ENCODE results near the gene RPTOR.

RPTOR gene

DNA sequence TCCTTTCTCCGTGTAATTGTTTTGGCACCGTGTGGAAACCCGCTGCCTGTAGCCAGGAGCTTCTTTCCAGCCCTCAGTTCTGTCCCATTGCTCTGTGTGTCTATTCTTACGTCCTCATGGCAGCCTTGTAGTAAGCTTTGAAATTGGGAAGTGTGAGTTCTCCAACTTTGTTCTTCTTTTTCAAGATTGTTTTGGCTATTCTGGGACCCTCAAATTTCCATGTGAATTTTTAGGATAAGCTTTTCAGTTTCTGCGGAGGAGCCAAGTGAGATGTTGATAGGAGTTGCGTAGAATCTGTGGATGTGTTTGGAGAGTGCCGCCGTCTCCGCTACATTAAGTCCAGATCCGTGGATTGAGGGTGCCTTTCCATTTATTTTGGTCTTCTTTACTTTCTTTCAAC is 462.3 kb downstream of the RPTOR start (continued):
- no peak for TF ChIP-seq HOXD13 (CRISPR knock-in tag; IDR thresholded peaks at IDR 0.05; ENCODE audit: borderline replicate concordance)
- TF ChIP-seq KLF17 (tag by site-specific recombination; IDR thresholded peaks at IDR 0.05) = no peak
- TF ChIP-seq SALL2 (tag by site-specific recombination; IDR thresholded peaks at IDR 0.05; ENCODE audit: borderline replicate concordance) = no peak
- no peak for TF ChIP-seq ZEB2 (tag by site-specific recombination; IDR thresholded peaks at IDR 0.05)
- TF ChIP-seq, protein P1, sequence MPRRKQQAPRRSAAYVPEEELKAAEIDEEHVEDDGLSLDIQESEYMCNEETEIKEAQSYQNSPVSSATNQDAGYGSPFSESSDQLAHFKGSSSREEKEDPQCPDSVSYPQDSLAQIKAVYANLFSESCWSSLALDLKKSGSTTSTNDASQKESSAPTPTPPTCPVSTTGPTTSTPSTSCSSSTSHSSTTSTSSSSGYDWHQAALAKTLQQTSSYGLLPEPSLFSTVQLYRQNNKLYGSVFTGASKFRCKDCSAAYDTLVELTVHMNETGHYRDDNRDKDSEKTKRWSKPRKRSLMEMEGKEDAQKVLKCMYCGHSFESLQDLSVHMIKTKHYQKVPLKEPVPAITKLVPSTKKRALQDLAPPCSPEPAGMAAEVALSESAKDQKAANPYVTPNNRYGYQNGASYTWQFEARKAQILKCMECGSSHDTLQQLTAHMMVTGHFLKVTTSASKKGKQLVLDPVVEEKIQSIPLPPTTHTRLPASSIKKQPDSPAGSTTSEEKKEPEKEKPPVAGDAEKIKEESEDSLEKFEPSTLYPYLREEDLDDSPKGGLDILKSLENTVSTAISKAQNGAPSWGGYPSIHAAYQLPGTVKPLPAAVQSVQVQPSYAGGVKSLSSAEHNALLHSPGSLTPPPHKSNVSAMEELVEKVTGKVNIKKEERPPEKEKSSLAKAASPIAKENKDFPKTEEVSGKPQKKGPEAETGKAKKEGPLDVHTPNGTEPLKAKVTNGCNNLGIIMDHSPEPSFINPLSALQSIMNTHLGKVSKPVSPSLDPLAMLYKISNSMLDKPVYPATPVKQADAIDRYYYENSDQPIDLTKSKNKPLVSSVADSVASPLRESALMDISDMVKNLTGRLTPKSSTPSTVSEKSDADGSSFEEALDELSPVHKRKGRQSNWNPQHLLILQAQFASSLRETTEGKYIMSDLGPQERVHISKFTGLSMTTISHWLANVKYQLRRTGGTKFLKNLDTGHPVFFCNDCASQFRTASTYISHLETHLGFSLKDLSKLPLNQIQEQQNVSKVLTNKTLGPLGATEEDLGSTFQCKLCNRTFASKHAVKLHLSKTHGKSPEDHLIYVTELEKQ (tag by site-specific recombination; IDR thresholded peaks at IDR 0.05; ENCODE audit: borderline replicate concordance) = no peak
- TF ChIP-seq SCRT1 (tag by site-specific recombination; IDR thresholded peaks at IDR 0.05; ENCODE audit: borderline replicate concordance) = no peak
- TF ChIP-seq ZNF114 (tag by site-specific recombination; IDR thresholded peaks at IDR 0.05) = no peak

DNA sequence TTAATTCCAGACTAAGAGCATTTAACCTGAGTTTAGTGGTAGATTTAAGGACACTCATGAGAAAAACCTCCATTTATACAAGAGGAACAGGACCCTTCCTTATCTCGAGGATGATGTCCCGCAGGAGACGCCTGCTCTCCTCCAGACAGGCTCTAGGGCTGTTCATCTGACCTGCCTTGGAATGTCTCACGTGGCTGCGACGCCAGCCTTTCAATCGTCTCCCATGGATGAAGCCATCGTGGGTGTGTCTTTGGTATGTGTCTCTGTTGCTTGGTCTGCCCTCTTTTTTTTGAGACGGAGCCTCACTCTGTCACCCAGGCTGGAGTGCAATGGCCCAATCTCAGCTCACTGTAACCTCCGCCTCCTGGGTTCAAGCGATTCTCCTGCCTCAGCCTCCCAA is 463.5 kb downstream of the RPTOR start:
- CTCF ChIA-PET = interaction anchor here (0.9 kb wide), 1 partner anchor 89 kb away, joined by 6 read pairs; no protein-coding TSS in a partner anchor
- POLR2A ChIA-PET = no interaction called here
- Histone ChIP-seq H3K36me3 (ENCODE audit: control insufficient read depth in 2 of 2, insufficient read depth in 1 of 2, low read length in 2 of 2) (no peaks in the 10 kb centered on the region), H3K4me3 (ENCODE audit: low read depth, low read length) (no peak overlapping the region), H3K27ac (ENCODE audit: extremely low read depth, low read depth, low read length) (no peak overlapping the region), H3K4me1 (ENCODE audit: control insufficient read depth, insufficient read depth, low read length) (0 out of 2 replicates have a peak, but pooled peaks cover 2% of the 10 kb centered on the region), H3K9me3 (ENCODE audit: control insufficient read depth, insufficient read depth, low read depth, low read length) (no peaks in the 10 kb centered on the region)
- TF ChIP-seq, protein P2, sequence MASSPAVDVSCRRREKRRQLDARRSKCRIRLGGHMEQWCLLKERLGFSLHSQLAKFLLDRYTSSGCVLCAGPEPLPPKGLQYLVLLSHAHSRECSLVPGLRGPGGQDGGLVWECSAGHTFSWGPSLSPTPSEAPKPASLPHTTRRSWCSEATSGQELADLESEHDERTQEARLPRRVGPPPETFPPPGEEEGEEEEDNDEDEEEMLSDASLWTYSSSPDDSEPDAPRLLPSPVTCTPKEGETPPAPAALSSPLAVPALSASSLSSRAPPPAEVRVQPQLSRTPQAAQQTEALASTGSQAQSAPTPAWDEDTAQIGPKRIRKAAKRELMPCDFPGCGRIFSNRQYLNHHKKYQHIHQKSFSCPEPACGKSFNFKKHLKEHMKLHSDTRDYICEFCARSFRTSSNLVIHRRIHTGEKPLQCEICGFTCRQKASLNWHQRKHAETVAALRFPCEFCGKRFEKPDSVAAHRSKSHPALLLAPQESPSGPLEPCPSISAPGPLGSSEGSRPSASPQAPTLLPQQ (tag by site-specific recombination; IDR thresholded peaks at IDR 0.05) = no peak
- TF ChIP-seq ZNF18 (tag by site-specific recombination; IDR thresholded peaks at IDR 0.05) (no peak), ZSCAN18 (tag by site-specific recombination; IDR thresholded peaks at IDR 0.05) (no peak), HOXD13 (CRISPR knock-in tag; IDR thresholded peaks at IDR 0.05; ENCODE audit: borderline replicate concordance) (no peak), GLIS2 (tag by site-specific recombination; IDR thresholded peaks at IDR 0.05) (no peak), IKZF3 (tag by site-specific recombination; IDR thresholded peaks at IDR 0.05) (no peak), GFI1B (tag by site-specific recombination; IDR thresholded peaks at IDR 0.05) (no peak), ZNF114 (tag by site-specific recombination; IDR thresholded peaks at IDR 0.05) (no peak), ZNF2 (tag by site-specific recombination; IDR thresholded peaks at IDR 0.05) (no peak), ZNF768 (tag by site-specific recombination; IDR thresholded peaks at IDR 0.05) (no peak), ZNF610 (tag by site-specific recombination; IDR thresholded peaks at IDR 0.05; ENCODE audit: borderline replicate concordance) (no peak)
